WTC11 (cell line): ENCODE measurements around the gene NRXN3. TPM values are rescaled to one million over a fixed set of nuclear protein-coding genes. Genes with fewer than 3 reads are reported as not detected.

Experiments
- ATAC-seq: fragments of 200-7000 bp; cut with Tn5 transposase; 2 replicates; pipeline ENCODE4 v1.10.0; 2021; ENCODE audit warnings: mild to moderate bottlenecking, moderate library complexity
- CTCF ChIA-PET: fragments of 300-600 bp; sonication (Branson Sonifier 250); formaldehyde crosslinking; loops from one replicate; lab custom pipeline; 2021; ENCODE audit warnings: antibody characterized with exemption; lab: Charles Lee
- POLR2A ChIA-PET: fragments of 350-600 bp; sonication (Branson Sonifier 250); formaldehyde crosslinking; loops from one replicate; lab custom pipeline; 2021; ENCODE audit warnings: antibody characterized with exemption; lab: Charles Lee
- DNase-seq: peaks from one replicate; pipeline ENCODE4 v3.0.0; 2021; ENCODE audit warnings: low spot score
- H3K27ac Mint-ChIP-seq: 2 replicates; pipeline ENCODE4 v1.8.0; 2021; ENCODE audit warnings: mixed read lengths
- H3K27me3 Mint-ChIP-seq: 2 replicates; pipeline ENCODE4 v1.8.0; 2021; ENCODE audit warnings: low read depth, mild to moderate bottlenecking, moderate library complexity, mixed read lengths
- H3K36me3 Mint-ChIP-seq: 2 replicates; pipeline ENCODE4 v1.8.0; 2021; ENCODE audit warnings: mixed read lengths
- H3K4me1 Mint-ChIP-seq: 2 replicates; pipeline ENCODE4 v1.8.0; 2022; ENCODE audit warnings: mixed read lengths
- H3K4me3 Mint-ChIP-seq: 2 replicates; pipeline ENCODE4 v1.8.0; 2021; ENCODE audit warnings: mild to moderate bottlenecking, moderate library complexity, mixed read lengths
- H3K9me3 Mint-ChIP-seq: 2 replicates; pipeline ENCODE4 v1.8.0; 2021; ENCODE audit warnings: mixed read lengths
- CREB1 ChIP-seq: sonication (generic); formaldehyde crosslinking; IDR thresholded peaks from 2 replicates; pipeline ENCODE4 v1.8.0; 2023; ENCODE audit warnings: mild to moderate bottlenecking, missing genetic modification reagents
- ELF4 ChIP-seq: sonication (generic); formaldehyde crosslinking; IDR thresholded peaks from 2 replicates; pipeline ENCODE4 v1.8.1; 2022; ENCODE audit warnings: low read depth, mild to moderate bottlenecking, moderate library complexity, missing genetic modification reagents
- JAZF1 ChIP-seq: fragments of 250-450 bp; sonication (Bioruptor Pico); IDR thresholded peaks from 2 replicates; pipeline ENCODE4 v1.9.0; 2021; ENCODE audit warnings: moderate library complexity, mild to moderate bottlenecking, inconsistent platforms
- JUN ChIP-seq: sonication (generic); formaldehyde crosslinking; IDR thresholded peaks from 2 replicates; pipeline ENCODE4 v1.8.0; 2023; ENCODE audit warnings: mild to moderate bottlenecking, missing genetic modification reagents
- MYBL2 ChIP-seq: sonication (generic); formaldehyde crosslinking; IDR thresholded peaks from 2 replicates; pipeline ENCODE4 v1.8.1; 2023; ENCODE audit warnings: mild to moderate bottlenecking, moderate library complexity, missing genetic modification reagents
- NR1H2 ChIP-seq: sonication (generic); formaldehyde crosslinking; IDR thresholded peaks from 2 replicates; pipeline ENCODE4 v1.9.0; 2021; ENCODE audit warnings: mild to moderate bottlenecking, moderate library complexity, missing genetic modification reagents
- NR3C1 ChIP-seq: sonication (generic); formaldehyde crosslinking; conservative IDR thresholded peaks from 2 replicates; pipeline ENCODE4 v1.8.1; 2023; ENCODE audit warnings: low read depth, mild to moderate bottlenecking, missing genetic modification reagents
- OVOL2 ChIP-seq: fragments of 250-450 bp; sonication (Bioruptor Pico); IDR thresholded peaks from 2 replicates; pipeline ENCODE4 v1.9.0; 2021; ENCODE audit warnings: mild to moderate bottlenecking, borderline replicate concordance
- TCF7 ChIP-seq: sonication (generic); formaldehyde crosslinking; IDR thresholded peaks from 2 replicates; pipeline ENCODE4 v1.8.0; 2022; ENCODE audit warnings: mild to moderate bottlenecking, low read depth, missing genetic modification reagents, moderate library complexity
- ZNF121 ChIP-seq: sonication (generic); formaldehyde crosslinking; IDR thresholded peaks from 2 replicates; pipeline ENCODE4 v1.8.0; 2023; ENCODE audit warnings: missing genetic modification reagents
- ZNF396 ChIP-seq: fragments of 250-450 bp; sonication (Bioruptor Pico); IDR thresholded peaks from 2 replicates; pipeline ENCODE4 v1.8.0; 2021; ENCODE audit warnings: mild to moderate bottlenecking, moderate library complexity, borderline replicate concordance
- ZNF671 ChIP-seq: fragments of 250-450 bp; sonication (Bioruptor Pico); IDR thresholded peaks from 2 replicates; pipeline ENCODE4 v1.8.0; 2021; ENCODE audit warnings: mild to moderate bottlenecking
- total RNA-seq: library from RNA; stranded (reverse); gene quantifications from 3 replicates; pipeline ENCODE4 v1.2.3, GENCODE V29; 2021
- TF ChIP-seq, protein P1 (sequence below): fragments of 250-450 bp; sonication (Bioruptor Pico); IDR thresholded peaks from 2 replicates; pipeline ENCODE4 v2.1.2; 2022; ENCODE audit warnings: mild to moderate bottlenecking, moderate library complexity
- TF ChIP-seq, protein P2 (sequence below): sonication (generic); formaldehyde crosslinking; IDR thresholded peaks from 2 replicates; pipeline ENCODE4 v1.8.1; 2022; ENCODE audit warnings: low read depth, missing genetic modification reagents, borderline replicate concordance
- TF ChIP-seq, protein P3 (sequence below): fragments of 250-450 bp; sonication (Bioruptor Pico); IDR thresholded peaks from 2 replicates; pipeline ENCODE4 v1.8.0; 2021; ENCODE audit warnings: mild to moderate bottlenecking
- TF ChIP-seq, protein P4 (sequence below): sonication (generic); formaldehyde crosslinking; IDR thresholded peaks from 2 replicates; pipeline ENCODE4 v1.8.0; 2022; ENCODE audit warnings: mild to moderate bottlenecking, missing genetic modification reagents
- TF ChIP-seq, protein P5 (sequence below): sonication (generic); formaldehyde crosslinking; IDR thresholded peaks from 2 replicates; pipeline ENCODE4 v1.8.1; 2022; ENCODE audit warnings: low read depth, mild to moderate bottlenecking, moderate library complexity, missing genetic modification reagents, borderline replicate concordance
- TF ChIP-seq, protein P6 (sequence below): sonication (generic); formaldehyde crosslinking; IDR thresholded peaks from 2 replicates; pipeline ENCODE4 v1.8.1; 2023; ENCODE audit warnings: mild to moderate bottlenecking, missing genetic modification reagents, borderline replicate concordance
- TF ChIP-seq, protein P7 (sequence below): sonication (generic); formaldehyde crosslinking; IDR thresholded peaks from 2 replicates; pipeline ENCODE4 v1.8.1; 2022; ENCODE audit warnings: mild to moderate bottlenecking, missing genetic modification reagents, moderate library complexity, borderline replicate concordance
- TF ChIP-seq, protein P8 (sequence below): sonication (generic); formaldehyde crosslinking; IDR thresholded peaks from 2 replicates; pipeline ENCODE4 v1.8.0; 2022; ENCODE audit warnings: mild to moderate bottlenecking, missing genetic modification reagents

The NRXN3 gene
- total RNA-seq, 1 experiment from 2014 or later, result 3.0 TPM

DNA sequence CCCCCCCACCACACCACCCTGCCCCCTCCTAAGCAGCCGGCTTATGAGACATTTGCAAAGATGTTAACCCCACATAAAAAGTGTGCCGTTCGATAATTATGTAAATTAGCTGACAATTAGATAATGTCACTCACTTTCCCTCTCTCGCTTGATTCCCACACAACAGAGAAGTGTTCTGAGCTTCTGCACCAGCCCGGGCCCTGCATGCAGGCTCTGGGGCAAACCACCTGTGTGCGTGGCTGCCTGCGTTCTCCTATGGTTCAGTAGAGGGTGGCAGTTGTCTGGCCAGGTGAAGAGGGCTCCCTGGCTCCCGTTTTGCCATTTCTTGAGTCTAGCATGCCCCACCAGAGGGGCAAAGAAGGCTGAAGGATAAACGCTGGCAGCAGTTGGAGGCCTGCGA lies 68.0 kb downstream of the NRXN3 start (continued):
- TF ChIP-seq NR1H2 (CRISPR knock-in tag) (no peak), ZNF121 (CRISPR knock-in tag) (no peak)

DNA sequence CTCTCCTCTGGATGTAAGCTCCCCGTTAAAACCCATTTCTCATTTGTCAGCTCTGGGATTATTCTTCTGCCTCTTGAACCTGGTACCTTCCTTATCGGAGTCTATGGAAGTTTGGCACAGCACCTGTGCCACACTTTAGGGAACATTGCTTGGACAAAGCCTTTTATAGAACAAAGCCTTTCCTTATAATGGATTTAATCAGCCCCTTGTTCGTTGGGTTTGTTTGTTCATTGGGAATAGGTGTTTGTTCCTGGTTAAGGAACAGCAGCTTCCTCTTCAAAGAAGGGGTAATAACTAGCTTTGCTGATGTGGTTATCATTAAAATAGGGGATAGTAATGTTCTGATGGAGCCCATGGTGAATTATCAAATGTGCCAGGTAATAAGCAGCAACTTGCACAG lies 70.4 kb downstream of the NRXN3 start:
- TF ChIP-seq TCF7 (CRISPR knock-in tag), result no peak
- TF ChIP-seq, protein P1, sequence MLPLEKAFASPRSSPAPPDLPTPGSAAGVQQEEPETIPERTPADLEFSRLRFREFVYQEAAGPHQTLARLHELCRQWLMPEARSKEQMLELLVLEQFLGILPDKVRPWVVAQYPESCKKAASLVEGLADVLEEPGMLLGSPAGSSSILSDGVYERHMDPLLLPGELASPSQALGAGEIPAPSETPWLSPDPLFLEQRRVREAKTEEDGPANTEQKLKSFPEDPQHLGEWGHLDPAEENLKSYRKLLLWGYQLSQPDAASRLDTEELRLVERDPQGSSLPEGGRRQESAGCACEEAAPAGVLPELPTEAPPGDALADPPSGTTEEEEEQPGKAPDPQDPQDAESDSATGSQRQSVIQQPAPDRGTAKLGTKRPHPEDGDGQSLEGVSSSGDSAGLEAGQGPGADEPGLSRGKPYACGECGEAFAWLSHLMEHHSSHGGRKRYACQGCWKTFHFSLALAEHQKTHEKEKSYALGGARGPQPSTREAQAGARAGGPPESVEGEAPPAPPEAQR (CRISPR knock-in tag), result no peak
- no peak for TF ChIP-seq ZNF671
- CTCF ChIA-PET, result no interaction called here

DNA sequence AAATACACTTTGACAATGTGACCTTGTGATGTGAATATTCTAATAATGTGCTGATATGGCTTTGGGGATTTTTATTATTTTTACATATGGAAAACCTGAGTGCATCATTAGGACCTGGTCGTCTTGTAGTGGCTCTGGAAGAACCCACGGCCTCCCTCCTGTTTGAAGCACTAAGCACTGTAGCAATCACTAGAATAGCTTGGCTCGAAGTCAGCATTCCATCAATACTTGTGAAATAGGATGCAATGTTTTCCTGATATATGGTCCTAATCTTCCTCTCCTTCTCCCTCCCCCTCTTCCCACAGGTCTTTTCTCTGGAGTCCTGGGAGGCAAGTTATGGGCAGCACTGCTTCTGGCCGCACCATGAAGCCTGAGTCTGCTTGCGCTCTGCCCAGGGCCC lies 71.9 kb downstream of the NRXN3 start:
- no peak overlapping the region for H3K4me3 Mint-ChIP-seq
- POLR2A ChIA-PET, result no interaction called here
- TF ChIP-seq, protein P2, sequence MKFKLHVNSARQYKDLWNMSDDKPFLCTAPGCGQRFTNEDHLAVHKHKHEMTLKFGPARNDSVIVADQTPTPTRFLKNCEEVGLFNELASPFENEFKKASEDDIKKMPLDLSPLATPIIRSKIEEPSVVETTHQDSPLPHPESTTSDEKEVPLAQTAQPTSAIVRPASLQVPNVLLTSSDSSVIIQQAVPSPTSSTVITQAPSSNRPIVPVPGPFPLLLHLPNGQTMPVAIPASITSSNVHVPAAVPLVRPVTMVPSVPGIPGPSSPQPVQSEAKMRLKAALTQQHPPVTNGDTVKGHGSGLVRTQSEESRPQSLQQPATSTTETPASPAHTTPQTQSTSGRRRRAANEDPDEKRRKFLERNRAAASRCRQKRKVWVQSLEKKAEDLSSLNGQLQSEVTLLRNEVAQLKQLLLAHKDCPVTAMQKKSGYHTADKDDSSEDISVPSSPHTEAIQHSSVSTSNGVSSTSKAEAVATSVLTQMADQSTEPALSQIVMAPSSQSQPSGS (CRISPR knock-in tag), result no peak
- no peak for TF ChIP-seq JAZF1 (CRISPR knock-in tag)
- TF ChIP-seq OVOL2 (CRISPR knock-in tag), result no peak
- TF ChIP-seq, protein P3, sequence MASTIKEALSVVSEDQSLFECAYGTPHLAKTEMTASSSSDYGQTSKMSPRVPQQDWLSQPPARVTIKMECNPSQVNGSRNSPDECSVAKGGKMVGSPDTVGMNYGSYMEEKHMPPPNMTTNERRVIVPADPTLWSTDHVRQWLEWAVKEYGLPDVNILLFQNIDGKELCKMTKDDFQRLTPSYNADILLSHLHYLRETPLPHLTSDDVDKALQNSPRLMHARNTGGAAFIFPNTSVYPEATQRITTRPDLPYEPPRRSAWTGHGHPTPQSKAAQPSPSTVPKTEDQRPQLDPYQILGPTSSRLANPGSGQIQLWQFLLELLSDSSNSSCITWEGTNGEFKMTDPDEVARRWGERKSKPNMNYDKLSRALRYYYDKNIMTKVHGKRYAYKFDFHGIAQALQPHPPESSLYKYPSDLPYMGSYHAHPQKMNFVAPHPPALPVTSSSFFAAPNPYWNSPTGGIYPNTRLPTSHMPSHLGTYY (CRISPR knock-in tag), result no peak
- no peak for TF ChIP-seq ELF4
- no peak for TF ChIP-seq MYBL2 (CRISPR knock-in tag)
- TF ChIP-seq, protein P4, sequence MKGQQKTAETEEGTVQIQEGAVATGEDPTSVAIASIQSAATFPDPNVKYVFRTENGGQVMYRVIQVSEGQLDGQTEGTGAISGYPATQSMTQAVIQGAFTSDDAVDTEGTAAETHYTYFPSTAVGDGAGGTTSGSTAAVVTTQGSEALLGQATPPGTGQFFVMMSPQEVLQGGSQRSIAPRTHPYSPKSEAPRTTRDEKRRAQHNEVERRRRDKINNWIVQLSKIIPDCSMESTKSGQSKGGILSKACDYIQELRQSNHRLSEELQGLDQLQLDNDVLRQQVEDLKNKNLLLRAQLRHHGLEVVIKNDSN (CRISPR knock-in tag), result no peak
- TF ChIP-seq ZNF396 (CRISPR knock-in tag), result no peak
- no peak for TF ChIP-seq JUN (CRISPR knock-in tag)
- TF ChIP-seq, protein P5, sequence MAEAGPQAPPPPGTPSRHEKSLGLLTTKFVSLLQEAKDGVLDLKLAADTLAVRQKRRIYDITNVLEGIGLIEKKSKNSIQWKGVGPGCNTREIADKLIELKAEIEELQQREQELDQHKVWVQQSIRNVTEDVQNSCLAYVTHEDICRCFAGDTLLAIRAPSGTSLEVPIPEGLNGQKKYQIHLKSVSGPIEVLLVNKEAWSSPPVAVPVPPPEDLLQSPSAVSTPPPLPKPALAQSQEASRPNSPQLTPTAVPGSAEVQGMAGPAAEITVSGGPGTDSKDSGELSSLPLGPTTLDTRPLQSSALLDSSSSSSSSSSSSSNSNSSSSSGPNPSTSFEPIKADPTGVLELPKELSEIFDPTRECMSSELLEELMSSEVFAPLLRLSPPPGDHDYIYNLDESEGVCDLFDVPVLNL, result no peak
- TF ChIP-seq, protein P6, sequence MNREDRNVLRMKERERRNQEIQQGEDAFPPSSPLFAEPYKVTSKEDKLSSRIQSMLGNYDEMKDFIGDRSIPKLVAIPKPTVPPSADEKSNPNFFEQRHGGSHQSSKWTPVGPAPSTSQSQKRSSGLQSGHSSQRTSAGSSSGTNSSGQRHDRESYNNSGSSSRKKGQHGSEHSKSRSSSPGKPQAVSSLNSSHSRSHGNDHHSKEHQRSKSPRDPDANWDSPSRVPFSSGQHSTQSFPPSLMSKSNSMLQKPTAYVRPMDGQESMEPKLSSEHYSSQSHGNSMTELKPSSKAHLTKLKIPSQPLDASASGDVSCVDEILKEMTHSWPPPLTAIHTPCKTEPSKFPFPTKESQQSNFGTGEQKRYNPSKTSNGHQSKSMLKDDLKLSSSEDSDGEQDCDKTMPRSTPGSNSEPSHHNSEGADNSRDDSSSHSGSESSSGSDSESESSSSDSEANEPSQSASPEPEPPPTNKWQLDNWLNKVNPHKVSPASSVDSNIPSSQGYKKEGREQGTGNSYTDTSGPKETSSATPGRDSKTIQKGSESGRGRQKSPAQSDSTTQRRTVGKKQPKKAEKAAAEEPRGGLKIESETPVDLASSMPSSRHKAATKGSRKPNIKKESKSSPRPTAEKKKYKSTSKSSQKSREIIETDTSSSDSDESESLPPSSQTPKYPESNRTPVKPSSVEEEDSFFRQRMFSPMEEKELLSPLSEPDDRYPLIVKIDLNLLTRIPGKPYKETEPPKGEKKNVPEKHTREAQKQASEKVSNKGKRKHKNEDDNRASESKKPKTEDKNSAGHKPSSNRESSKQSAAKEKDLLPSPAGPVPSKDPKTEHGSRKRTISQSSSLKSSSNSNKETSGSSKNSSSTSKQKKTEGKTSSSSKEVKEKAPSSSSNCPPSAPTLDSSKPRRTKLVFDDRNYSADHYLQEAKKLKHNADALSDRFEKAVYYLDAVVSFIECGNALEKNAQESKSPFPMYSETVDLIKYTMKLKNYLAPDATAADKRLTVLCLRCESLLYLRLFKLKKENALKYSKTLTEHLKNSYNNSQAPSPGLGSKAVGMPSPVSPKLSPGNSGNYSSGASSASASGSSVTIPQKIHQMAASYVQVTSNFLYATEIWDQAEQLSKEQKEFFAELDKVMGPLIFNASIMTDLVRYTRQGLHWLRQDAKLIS (CRISPR knock-in tag), result no peak
- TF ChIP-seq ZNF121 (CRISPR knock-in tag), result no peak
- no peak for TF ChIP-seq NR3C1 (CRISPR knock-in tag)
- TF ChIP-seq CREB1 (CRISPR knock-in tag), result no peak
- TF ChIP-seq, protein P7, sequence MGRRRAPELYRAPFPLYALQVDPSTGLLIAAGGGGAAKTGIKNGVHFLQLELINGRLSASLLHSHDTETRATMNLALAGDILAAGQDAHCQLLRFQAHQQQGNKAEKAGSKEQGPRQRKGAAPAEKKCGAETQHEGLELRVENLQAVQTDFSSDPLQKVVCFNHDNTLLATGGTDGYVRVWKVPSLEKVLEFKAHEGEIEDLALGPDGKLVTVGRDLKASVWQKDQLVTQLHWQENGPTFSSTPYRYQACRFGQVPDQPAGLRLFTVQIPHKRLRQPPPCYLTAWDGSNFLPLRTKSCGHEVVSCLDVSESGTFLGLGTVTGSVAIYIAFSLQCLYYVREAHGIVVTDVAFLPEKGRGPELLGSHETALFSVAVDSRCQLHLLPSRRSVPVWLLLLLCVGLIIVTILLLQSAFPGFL (CRISPR knock-in tag), result no peak
- TF ChIP-seq, protein P8, sequence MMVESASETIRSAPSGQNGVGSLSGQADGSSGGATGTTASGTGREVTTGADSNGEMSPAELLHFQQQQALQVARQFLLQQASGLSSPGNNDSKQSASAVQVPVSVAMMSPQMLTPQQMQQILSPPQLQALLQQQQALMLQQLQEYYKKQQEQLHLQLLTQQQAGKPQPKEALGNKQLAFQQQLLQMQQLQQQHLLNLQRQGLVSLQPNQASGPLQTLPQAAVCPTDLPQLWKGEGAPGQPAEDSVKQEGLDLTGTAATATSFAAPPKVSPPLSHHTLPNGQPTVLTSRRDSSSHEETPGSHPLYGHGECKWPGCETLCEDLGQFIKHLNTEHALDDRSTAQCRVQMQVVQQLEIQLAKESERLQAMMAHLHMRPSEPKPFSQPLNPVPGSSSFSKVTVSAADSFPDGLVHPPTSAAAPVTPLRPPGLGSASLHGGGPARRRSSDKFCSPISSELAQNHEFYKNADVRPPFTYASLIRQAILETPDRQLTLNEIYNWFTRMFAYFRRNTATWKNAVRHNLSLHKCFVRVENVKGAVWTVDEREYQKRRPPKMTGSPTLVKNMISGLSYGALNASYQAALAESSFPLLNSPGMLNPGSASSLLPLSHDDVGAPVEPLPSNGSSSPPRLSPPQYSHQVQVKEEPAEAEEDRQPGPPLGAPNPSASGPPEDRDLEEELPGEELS (CRISPR knock-in tag), result no peak

More for the DNA sequence above, 70.4 kb downstream of the NRXN3 start:
- Mint-ChIP-seq H3K27me3 (no peaks in the 10 kb centered on the region), H3K4me1 (no peaks in the 10 kb centered on the region), H3K27ac (no peak overlapping the region), H3K4me3 (no peak overlapping the region), H3K9me3 (no peaks in the 10 kb centered on the region), H3K36me3 (no peaks in the 10 kb centered on the region)
- ATAC-seq (no peak), DNase-seq (no peak)
- POLR2A ChIA-PET, result no interaction called here

More for the DNA sequence above, 71.9 kb downstream of the NRXN3 start:
- Mint-ChIP-seq H3K9me3 (no peaks in the 10 kb centered on the region), H3K4me1 (no peaks in the 10 kb centered on the region), H3K27ac (no peak overlapping the region), H3K27me3 (no peaks in the 10 kb centered on the region), H3K36me3 (no peaks in the 10 kb centered on the region)
- ATAC-seq, result no peak
- DNase-seq, result no peak
- CTCF ChIA-PET, result interaction anchor here (1.1 kb wide), 1 partner anchor 263 kb away, joined by 3 read pairs; no protein-coding TSS in a partner anchor
